WTC11 (cell line): ENCODE data around the gene SMARCE1. TPM values are rescaled to one million over a fixed set of nuclear protein-coding genes. Genes with fewer than 3 reads are reported as not detected.

Experiments
- ATAC-seq: fragments of 200-7000 bp; cut with Tn5 transposase; 2 replicates; pipeline ENCODE4 v1.10.0; 2021; ENCODE audit warnings: mild to moderate bottlenecking, moderate library complexity
- CTCF ChIA-PET: fragments of 300-600 bp; sonication (Branson Sonifier 250); formaldehyde crosslinking; loops from one replicate; lab custom pipeline; 2021; ENCODE audit warnings: antibody characterized with exemption; lab: Charles Lee
- POLR2A ChIA-PET: fragments of 350-600 bp; sonication (Branson Sonifier 250); formaldehyde crosslinking; loops from one replicate; lab custom pipeline; 2021; ENCODE audit warnings: antibody characterized with exemption; lab: Charles Lee
- DNase-seq: peaks from one replicate; pipeline ENCODE4 v3.0.0; 2021; ENCODE audit warnings: low spot score
- H3K27ac Mint-ChIP-seq: 2 replicates; pipeline ENCODE4 v1.8.0; 2021; ENCODE audit warnings: mixed read lengths
- H3K27me3 Mint-ChIP-seq: 2 replicates; pipeline ENCODE4 v1.8.0; 2021; ENCODE audit warnings: low read depth, mild to moderate bottlenecking, moderate library complexity, mixed read lengths
- H3K36me3 Mint-ChIP-seq: 2 replicates; pipeline ENCODE4 v1.8.0; 2021; ENCODE audit warnings: mixed read lengths
- H3K4me1 Mint-ChIP-seq: 2 replicates; pipeline ENCODE4 v1.8.0; 2022; ENCODE audit warnings: mixed read lengths
- H3K4me3 Mint-ChIP-seq: 2 replicates; pipeline ENCODE4 v1.8.0; 2021; ENCODE audit warnings: mild to moderate bottlenecking, moderate library complexity, mixed read lengths
- H3K9me3 Mint-ChIP-seq: 2 replicates; pipeline ENCODE4 v1.8.0; 2021; ENCODE audit warnings: mixed read lengths
- ATF1 ChIP-seq: sonication (generic); formaldehyde crosslinking; IDR thresholded peaks from 2 replicates; pipeline ENCODE4 v1.8.1; 2023; ENCODE audit warnings: mild to moderate bottlenecking, moderate library complexity, missing genetic modification reagents
- ATF6 ChIP-seq: sonication (generic); formaldehyde crosslinking; IDR thresholded peaks from 2 replicates; pipeline ENCODE4 v1.8.1; 2023; ENCODE audit warnings: mild to moderate bottlenecking, missing genetic modification reagents
- CREB1 ChIP-seq: sonication (generic); formaldehyde crosslinking; IDR thresholded peaks from 2 replicates; pipeline ENCODE4 v1.8.0; 2023; ENCODE audit warnings: mild to moderate bottlenecking, missing genetic modification reagents
- ETV6 ChIP-seq: sonication (generic); formaldehyde crosslinking; IDR thresholded peaks from 2 replicates; pipeline ENCODE4 v1.8.1; 2022; ENCODE audit warnings: mild to moderate bottlenecking, missing genetic modification reagents
- FOXJ3 ChIP-seq: sonication (generic); formaldehyde crosslinking; IDR thresholded peaks from 2 replicates; pipeline ENCODE4 v1.9.0; 2021; ENCODE audit warnings: missing genetic modification reagents, mild to moderate bottlenecking, borderline replicate concordance
- FOXP4 ChIP-seq: sonication (generic); formaldehyde crosslinking; IDR thresholded peaks from 2 replicates; pipeline ENCODE4 v1.8.0; 2022; ENCODE audit warnings: mild to moderate bottlenecking, missing genetic modification reagents
- GTF2I ChIP-seq: fragments of 250-450 bp; sonication (Bioruptor Pico); conservative IDR thresholded peaks from 2 replicates; pipeline ENCODE4 v1.4.0; 2021; ENCODE audit warnings: mild to moderate bottlenecking
- HMGA2 ChIP-seq: fragments of 250-450 bp; sonication (Bioruptor Pico); IDR thresholded peaks from 2 replicates; pipeline ENCODE4 v1.4.0; 2021; ENCODE audit warnings: mild to moderate bottlenecking, moderate library complexity
- JAZF1 ChIP-seq: fragments of 250-450 bp; sonication (Bioruptor Pico); IDR thresholded peaks from 2 replicates; pipeline ENCODE4 v1.9.0; 2021; ENCODE audit warnings: moderate library complexity, mild to moderate bottlenecking, inconsistent platforms
- KAT7 ChIP-seq: sonication (generic); formaldehyde crosslinking; IDR thresholded peaks from 2 replicates; pipeline ENCODE4 v1.8.1; 2023; ENCODE audit warnings: missing genetic modification reagents, mild to moderate bottlenecking, borderline replicate concordance
- NR3C1 ChIP-seq: sonication (generic); formaldehyde crosslinking; conservative IDR thresholded peaks from 2 replicates; pipeline ENCODE4 v1.8.1; 2023; ENCODE audit warnings: low read depth, mild to moderate bottlenecking, missing genetic modification reagents
- SMAD3 ChIP-seq: sonication (generic); formaldehyde crosslinking; IDR thresholded peaks from 2 replicates; pipeline ENCODE4 v1.8.0; 2022; ENCODE audit warnings: missing genetic modification reagents, mild to moderate bottlenecking, borderline replicate concordance
- TCF7 ChIP-seq: sonication (generic); formaldehyde crosslinking; IDR thresholded peaks from 2 replicates; pipeline ENCODE4 v1.8.0; 2022; ENCODE audit warnings: mild to moderate bottlenecking, low read depth, missing genetic modification reagents, moderate library complexity
- ZNF121 ChIP-seq: sonication (generic); formaldehyde crosslinking; IDR thresholded peaks from 2 replicates; pipeline ENCODE4 v1.8.0; 2023; ENCODE audit warnings: missing genetic modification reagents
- ZNF232 ChIP-seq: sonication (generic); formaldehyde crosslinking; IDR thresholded peaks from 2 replicates; pipeline ENCODE4 v1.8.0; 2022; ENCODE audit warnings: mild to moderate bottlenecking, missing genetic modification reagents
- ZNF532 ChIP-seq: fragments of 250-450 bp; sonication (Bioruptor Pico); IDR thresholded peaks from 2 replicates; pipeline ENCODE4 v1.9.0; 2021; ENCODE audit warnings: mild to moderate bottlenecking, borderline replicate concordance
- total RNA-seq: library from RNA; stranded (reverse); gene quantifications from 3 replicates; pipeline ENCODE4 v1.2.3, GENCODE V29; 2021
- TF ChIP-seq, protein P1 (sequence below): sonication (generic); formaldehyde crosslinking; IDR thresholded peaks from 2 replicates; pipeline ENCODE4 v1.8.1; 2022; ENCODE audit warnings: low read depth, missing genetic modification reagents, borderline replicate concordance
- TF ChIP-seq, protein P2 (sequence below): sonication (generic); formaldehyde crosslinking; IDR thresholded peaks from 2 replicates; pipeline ENCODE4 v1.8.1; 2023; ENCODE audit warnings: mild to moderate bottlenecking, missing genetic modification reagents
- TF ChIP-seq, protein P3 (sequence below): sonication (generic); formaldehyde crosslinking; IDR thresholded peaks from 2 replicates; pipeline ENCODE4 v1.8.1; 2022; ENCODE audit warnings: mild to moderate bottlenecking, moderate library complexity, missing genetic modification reagents
- TF ChIP-seq, protein P4 (sequence below): sonication (generic); formaldehyde crosslinking; conservative IDR thresholded peaks from 2 replicates; pipeline ENCODE4 v1.8.1; 2022; ENCODE audit warnings: mild to moderate bottlenecking, missing genetic modification reagents

SMARCE1 gene
- total RNA-seq, 1 experiment from 2014 or later = 109 TPM

DNA sequence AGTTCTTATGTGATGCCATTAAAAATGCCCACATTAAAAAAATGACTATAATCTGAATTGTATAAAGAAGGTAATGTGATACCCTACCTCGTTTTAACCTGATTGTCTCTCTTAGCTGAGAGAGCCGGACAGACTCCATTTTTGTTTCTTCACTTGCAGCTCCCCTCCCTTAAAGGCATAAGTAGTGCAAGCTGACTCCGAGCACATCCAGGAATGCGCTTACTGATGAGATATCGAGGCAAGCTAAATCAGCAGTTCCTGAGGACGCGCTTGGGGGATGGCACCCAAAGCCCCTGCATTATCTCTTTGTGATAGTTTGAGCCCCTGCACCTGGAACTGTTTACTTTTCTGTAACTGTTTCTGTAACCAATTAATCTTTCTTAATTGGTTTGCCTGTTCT, 49.7 kb upstream of the SMARCE1 start:
- H3K27me3 Mint-ChIP-seq = no peaks in the 10 kb centered on the region
- H3K4me3 Mint-ChIP-seq = no peak overlapping the region
- POLR2A ChIA-PET = no interaction called here
- ATAC-seq (no peak), DNase-seq (no peak)
- H3K36me3 Mint-ChIP-seq = no peaks in the 10 kb centered on the region
- peaks cover 8% of the 10 kb centered on the region for H3K4me1 Mint-ChIP-seq
- no peaks in the 10 kb centered on the region for H3K9me3 Mint-ChIP-seq
- CTCF ChIA-PET = interaction anchor here (1.1 to 3.0 kb wide), 2 partner anchors 78 to 82 kb away, joined by 3 to 10 read pairs; no protein-coding TSS in a partner anchor
- no peak for TF ChIP-seq ATF1 (CRISPR knock-in tag)
- TF ChIP-seq, protein P1, sequence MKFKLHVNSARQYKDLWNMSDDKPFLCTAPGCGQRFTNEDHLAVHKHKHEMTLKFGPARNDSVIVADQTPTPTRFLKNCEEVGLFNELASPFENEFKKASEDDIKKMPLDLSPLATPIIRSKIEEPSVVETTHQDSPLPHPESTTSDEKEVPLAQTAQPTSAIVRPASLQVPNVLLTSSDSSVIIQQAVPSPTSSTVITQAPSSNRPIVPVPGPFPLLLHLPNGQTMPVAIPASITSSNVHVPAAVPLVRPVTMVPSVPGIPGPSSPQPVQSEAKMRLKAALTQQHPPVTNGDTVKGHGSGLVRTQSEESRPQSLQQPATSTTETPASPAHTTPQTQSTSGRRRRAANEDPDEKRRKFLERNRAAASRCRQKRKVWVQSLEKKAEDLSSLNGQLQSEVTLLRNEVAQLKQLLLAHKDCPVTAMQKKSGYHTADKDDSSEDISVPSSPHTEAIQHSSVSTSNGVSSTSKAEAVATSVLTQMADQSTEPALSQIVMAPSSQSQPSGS (CRISPR knock-in tag) = no peak
- TF ChIP-seq ZNF121 (CRISPR knock-in tag) = no peak
- TF ChIP-seq ZNF532 = no peak
- no peak overlapping the region for H3K27ac Mint-ChIP-seq

DNA sequence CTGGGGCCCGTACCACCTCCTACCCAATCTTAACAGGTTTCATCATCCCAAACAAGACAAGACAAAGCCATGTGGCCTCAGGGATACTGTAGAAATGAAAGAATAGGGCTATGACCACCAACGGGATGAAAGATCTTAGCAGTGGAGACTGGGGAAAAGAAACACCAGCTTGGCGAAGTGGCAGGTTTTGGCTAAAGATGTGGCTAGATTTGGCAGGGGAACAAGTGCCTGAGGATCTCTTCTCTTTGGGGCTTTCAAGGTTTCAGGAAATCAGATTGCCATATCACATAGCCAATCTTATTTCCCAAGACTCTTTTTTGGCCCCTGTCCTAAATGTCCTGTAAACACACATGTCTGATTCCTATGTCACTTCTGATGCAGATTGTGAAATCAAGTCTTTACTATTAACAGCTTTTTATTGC, 49.0 kb upstream of the SMARCE1 start:
- Mint-ChIP-seq H3K27ac (no peak overlapping the region), H3K36me3 (no peaks in the 10 kb centered on the region), H3K4me1 (peaks cover 8% of the 10 kb centered on the region), H3K9me3 (no peaks in the 10 kb centered on the region), H3K27me3 (no peaks in the 10 kb centered on the region), H3K4me3 (no peak overlapping the region)
- ChIA-PET POLR2A (no interaction called here), CTCF (interaction anchor here (3.0 kb wide), 1 partner anchor 77 kb away, joined by 10 read pairs; no protein-coding TSS in a partner anchor)
- ATAC-seq (no peak), DNase-seq (no peak)
- no peak for TF ChIP-seq SMAD3 (CRISPR knock-in tag)
- TF ChIP-seq FOXJ3 (CRISPR knock-in tag) = no peak

GRCh38 chr17:40695874-40696472, 48.4 kb upstream of the SMARCE1 start:
- Mint-ChIP-seq H3K4me3 (no peak overlapping the region), H3K9me3 (no peaks in the 10 kb centered on the region), H3K27me3 (no peaks in the 10 kb centered on the region), H3K27ac (no peak overlapping the region), H3K4me1 (peaks cover 8% of the 10 kb centered on the region), H3K36me3 (no peaks in the 10 kb centered on the region)
- ChIA-PET POLR2A (no interaction called here), CTCF (interaction anchor here (3.0 kb wide), 1 partner anchor 76 kb away, joined by 10 read pairs; no protein-coding TSS in a partner anchor)
- no peak for DNase-seq
- no peak for ATAC-seq
- TF ChIP-seq TCF7 (CRISPR knock-in tag) = no peak
- TF ChIP-seq, protein P2, sequence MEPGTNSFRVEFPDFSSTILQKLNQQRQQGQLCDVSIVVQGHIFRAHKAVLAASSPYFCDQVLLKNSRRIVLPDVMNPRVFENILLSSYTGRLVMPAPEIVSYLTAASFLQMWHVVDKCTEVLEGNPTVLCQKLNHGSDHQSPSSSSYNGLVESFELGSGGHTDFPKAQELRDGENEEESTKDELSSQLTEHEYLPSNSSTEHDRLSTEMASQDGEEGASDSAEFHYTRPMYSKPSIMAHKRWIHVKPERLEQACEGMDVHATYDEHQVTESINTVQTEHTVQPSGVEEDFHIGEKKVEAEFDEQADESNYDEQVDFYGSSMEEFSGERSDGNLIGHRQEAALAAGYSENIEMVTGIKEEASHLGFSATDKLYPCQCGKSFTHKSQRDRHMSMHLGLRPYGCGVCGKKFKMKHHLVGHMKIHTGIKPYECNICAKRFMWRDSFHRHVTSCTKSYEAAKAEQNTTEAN (CRISPR knock-in tag) = no peak
- TF ChIP-seq, protein P3, sequence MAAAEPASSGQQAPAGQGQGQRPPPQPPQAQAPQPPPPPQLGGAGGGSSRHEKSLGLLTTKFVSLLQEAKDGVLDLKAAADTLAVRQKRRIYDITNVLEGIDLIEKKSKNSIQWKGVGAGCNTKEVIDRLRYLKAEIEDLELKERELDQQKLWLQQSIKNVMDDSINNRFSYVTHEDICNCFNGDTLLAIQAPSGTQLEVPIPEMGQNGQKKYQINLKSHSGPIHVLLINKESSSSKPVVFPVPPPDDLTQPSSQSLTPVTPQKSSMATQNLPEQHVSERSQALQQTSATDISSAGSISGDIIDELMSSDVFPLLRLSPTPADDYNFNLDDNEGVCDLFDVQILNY = no peak
- TF ChIP-seq, protein P4, sequence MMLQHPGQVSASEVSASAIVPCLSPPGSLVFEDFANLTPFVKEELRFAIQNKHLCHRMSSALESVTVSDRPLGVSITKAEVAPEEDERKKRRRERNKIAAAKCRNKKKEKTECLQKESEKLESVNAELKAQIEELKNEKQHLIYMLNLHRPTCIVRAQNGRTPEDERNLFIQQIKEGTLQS = no peak
- no peak for TF ChIP-seq JAZF1 (CRISPR knock-in tag)
- TF ChIP-seq ETV6 (CRISPR knock-in tag) = no peak
- no peak for TF ChIP-seq NR3C1 (CRISPR knock-in tag)
- no peak for TF ChIP-seq HMGA2 (CRISPR knock-in tag)
- TF ChIP-seq ATF6 (CRISPR knock-in tag) = no peak
- TF ChIP-seq CREB1 = no peak
- TF ChIP-seq KAT7 (CRISPR knock-in tag) = no peak
- no peak for TF ChIP-seq GTF2I
- TF ChIP-seq ZNF232 (CRISPR knock-in tag) = no peak
- TF ChIP-seq FOXP4 = no peak
